Esophagus squamous epithelium (tissue), 4 donors: ENCODE data around the gene ANXA10.

Experiments
- POLR2A ChIP-seq, 4 donors: fragments of 450-650 bp; IDR thresholded peaks; one replicate each; pipeline ENCODE4 v1.6.1; 2017; ENCODE audit warnings: antibody characterized with exemption in 4 of 4, mild to moderate bottlenecking in 4 of 4, moderate library complexity in 3 of 4
- TF ChIP-seq, protein P1 (sequence below), 6 experiments: fragments of 450-650 bp in 4 of 6; fragments of 200-600 bp in 2 of 6; sonication (generic) in 2 of 6; IDR thresholded peaks; one replicate each; pipeline ENCODE4 v1.5.1; 2016 to 2019; ENCODE audit warnings: antibody characterized with exemption in 6 of 6, mild to moderate bottlenecking in 4 of 6, moderate library complexity in 4 of 6

DNA sequence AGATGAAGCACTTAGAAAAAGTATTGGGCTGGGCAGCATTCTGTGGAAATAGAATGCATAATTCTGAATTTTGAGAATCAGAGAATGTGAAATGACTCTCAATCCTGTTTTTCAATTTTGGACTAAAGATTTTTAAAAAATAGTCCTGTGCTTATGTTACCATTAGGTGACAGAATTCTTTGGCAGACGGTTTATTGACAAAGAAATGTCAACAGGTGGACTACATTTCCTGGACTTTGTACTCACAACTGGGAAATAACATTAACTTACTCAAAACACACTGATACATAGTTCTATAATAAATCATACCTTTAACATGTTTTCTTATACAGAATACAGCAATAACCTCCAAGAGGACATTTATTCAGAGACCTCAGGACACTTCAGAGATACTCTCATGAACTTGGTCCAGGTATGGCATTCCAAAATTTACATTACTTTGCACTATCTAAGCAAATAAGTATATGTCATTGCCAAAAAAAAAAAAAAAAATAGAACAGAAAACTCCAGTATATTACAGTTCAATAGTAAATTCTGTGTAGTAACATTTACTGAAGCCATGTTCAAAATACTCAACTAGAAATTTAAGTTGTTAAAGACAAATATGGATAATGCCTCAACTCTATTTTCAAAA is 72.7 kb downstream of the ANXA10 start:
- TF ChIP-seq POLR2A (IDR thresholded peaks at IDR 0.05): no peak
- TF ChIP-seq, protein P1, sequence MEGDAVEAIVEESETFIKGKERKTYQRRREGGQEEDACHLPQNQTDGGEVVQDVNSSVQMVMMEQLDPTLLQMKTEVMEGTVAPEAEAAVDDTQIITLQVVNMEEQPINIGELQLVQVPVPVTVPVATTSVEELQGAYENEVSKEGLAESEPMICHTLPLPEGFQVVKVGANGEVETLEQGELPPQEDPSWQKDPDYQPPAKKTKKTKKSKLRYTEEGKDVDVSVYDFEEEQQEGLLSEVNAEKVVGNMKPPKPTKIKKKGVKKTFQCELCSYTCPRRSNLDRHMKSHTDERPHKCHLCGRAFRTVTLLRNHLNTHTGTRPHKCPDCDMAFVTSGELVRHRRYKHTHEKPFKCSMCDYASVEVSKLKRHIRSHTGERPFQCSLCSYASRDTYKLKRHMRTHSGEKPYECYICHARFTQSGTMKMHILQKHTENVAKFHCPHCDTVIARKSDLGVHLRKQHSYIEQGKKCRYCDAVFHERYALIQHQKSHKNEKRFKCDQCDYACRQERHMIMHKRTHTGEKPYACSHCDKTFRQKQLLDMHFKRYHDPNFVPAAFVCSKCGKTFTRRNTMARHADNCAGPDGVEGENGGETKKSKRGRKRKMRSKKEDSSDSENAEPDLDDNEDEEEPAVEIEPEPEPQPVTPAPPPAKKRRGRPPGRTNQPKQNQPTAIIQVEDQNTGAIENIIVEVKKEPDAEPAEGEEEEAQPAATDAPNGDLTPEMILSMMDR (IDR thresholded peaks at IDR 0.05): no peak
